Fibroblast of mammary gland (primary cell): ENCODE measurements around the gene MUC13.

Source experiments
- DNase-seq: peaks from one replicate; pipeline ENCODE4 v3.0.0-alpha.2; 2010; ENCODE audit warnings: low read depth
- H3K4me3 ChIP-seq: 2 replicates; pipeline ENCODE4 v1.5.1; 2011; ENCODE audit warnings: low read depth, mild to moderate bottlenecking, low read length, moderate library complexity; ENCODE audit not compliant: control insufficient read depth
- TF ChIP-seq, protein P1 (sequence below): conservative IDR thresholded peaks from 2 replicates; pipeline ENCODE4 v1.5.1; 2011; ENCODE audit warnings: low read depth, low read length, inconsistent platforms; ENCODE audit not compliant: control insufficient read depth, insufficient read depth

Gene MUC13

DNA sequence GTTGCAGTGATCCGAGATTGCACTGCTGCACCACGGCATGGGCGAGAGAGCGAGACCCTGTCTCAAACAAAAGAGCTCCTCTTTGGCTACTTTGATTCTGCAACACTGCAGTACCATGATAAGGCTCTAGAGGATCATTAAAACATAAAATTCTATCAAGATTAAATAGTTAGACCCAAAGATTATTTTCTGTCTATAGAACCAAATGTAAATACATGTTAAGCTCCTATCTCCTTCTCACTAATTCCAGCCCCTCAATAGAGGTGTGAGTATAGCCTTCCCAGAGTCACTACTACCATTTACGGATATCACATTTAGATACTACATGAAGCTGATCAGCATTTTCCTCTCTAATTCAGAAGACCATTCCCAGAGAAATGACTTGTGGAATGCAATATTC lies 4.3 kb upstream of the MUC13 start:
- H3K4me3 ChIP-seq = no peak overlapping the region
- TF ChIP-seq, protein P1, sequence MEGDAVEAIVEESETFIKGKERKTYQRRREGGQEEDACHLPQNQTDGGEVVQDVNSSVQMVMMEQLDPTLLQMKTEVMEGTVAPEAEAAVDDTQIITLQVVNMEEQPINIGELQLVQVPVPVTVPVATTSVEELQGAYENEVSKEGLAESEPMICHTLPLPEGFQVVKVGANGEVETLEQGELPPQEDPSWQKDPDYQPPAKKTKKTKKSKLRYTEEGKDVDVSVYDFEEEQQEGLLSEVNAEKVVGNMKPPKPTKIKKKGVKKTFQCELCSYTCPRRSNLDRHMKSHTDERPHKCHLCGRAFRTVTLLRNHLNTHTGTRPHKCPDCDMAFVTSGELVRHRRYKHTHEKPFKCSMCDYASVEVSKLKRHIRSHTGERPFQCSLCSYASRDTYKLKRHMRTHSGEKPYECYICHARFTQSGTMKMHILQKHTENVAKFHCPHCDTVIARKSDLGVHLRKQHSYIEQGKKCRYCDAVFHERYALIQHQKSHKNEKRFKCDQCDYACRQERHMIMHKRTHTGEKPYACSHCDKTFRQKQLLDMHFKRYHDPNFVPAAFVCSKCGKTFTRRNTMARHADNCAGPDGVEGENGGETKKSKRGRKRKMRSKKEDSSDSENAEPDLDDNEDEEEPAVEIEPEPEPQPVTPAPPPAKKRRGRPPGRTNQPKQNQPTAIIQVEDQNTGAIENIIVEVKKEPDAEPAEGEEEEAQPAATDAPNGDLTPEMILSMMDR = no peak
- no peak for DNase-seq

DNA sequence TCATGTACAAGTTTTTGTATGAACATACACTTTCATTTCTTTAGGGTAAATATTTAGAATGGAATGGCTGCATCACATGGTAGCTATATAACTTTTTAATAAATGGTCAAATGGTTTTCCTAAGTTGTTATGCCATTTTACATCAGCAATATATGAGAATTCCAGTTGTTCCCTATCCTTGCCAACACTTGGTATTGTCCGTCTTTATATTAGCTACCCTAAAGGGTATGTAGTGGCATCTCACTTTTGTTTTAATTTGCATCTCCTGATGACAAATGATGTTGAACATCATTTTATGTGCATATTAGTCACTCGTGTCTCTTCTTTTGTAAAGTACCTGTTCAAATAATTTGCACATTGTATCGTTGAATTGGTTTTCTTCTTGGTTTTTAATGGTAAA lies 2.5 kb upstream of the MUC13 start:
- DNase-seq = no peak
- no peak overlapping the region for H3K4me3 ChIP-seq
- TF ChIP-seq, protein P1 = no peak

DNA sequence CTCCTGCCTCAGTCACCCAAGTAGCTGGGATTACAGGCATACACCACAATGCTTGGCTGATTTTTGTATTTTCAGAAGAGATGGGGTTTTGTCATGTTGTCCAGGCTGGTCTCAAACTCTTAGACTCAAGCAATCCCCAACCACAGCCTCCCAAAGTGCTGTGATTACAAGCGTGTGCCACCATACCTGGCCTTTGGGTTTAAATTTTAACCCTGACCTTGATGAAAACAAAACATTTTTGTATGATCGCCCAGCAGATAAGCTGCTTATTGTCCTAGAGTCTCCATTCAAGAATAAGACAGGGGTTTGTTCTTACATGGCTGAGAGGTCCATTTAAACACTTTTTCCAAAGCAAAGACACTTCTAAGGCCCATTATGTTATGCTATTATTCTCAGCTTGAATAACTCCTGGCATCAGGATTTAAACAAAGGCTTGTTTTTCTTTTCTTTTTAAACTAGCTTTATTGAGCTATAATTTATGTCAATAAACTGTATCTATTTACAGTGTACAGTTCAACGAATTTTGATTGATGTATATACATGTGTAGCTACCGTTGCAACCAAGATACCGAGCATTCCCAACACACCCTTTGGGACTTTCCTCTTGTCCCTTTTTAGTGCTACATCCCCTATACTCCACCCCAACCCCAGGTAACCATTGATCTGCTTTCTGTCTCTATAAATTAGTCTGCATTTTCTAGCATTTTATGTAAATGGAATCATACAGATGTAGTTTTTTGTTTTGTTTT lies 1.4 kb upstream of the MUC13 start:
- no peak overlapping the region for H3K4me3 ChIP-seq
- TF ChIP-seq, protein P1 = no peak
- no peak for DNase-seq

DNA sequence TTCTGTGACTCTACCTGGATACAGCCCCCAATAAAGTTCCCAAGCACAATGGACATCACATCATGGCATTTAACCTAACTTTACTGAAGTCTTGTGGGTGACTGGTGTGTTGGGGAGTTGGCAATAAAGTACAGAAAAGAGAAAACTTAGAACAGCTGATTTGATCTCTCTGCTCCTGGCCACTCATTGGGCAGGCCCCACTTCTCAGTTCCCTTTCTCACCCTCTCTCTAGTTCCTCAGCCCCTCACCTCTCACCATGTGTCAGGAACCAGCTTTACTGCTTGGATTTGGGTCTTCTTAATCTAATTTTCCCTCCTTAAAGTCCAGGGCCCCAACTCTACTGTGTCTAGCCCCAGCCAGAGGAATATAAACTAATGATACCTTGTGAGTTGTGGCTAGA lies 713 bp upstream of the MUC13 start:
- DNase-seq = no peak
- H3K4me3 ChIP-seq = no peak overlapping the region
- TF ChIP-seq, protein P1 = no peak

DNA sequence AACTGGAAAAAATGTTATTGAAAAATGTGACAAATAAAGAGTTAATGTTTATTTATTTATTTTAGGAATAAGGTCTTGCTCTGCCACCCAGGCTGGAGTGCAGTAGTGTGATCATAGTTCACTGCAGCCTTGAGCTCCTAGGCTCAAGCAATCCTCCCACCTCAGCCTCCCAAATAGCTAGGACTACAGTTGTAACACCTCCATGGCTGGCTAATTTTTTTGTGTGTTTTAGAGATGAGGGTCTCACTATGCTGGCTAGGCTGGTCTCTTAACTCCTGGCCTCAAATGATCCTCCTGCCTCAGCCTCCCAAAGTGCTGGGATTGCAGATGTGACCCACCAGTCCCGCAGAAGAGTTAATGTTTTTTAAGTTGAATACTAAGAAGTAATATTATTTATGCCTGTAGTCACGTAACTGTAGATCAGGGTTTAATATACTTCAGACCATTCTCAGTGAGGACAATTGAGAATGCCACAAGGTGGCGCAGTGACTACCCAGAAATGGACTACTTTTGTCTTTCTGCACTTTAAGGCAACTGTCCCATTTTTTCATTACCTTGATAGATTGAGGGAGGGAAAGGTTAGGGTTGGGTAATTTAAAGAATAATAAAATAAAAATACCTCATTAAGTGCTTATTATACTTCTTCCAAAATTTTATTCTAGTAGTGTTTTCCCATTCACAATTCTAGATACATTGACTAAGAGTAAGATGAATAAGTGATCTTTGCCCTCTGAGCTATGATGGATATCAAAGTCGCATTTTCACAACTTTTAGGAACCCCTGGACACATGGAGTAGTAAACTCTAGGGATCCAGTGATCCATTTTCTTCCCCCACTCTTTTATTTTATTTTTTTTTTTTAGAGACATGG lies 6.0 kb downstream of the MUC13 start:
- H3K4me3 ChIP-seq = no peak overlapping the region
- TF ChIP-seq, protein P1 = peak; percentile 88
- peak; percentile 76 for DNase-seq

DNA sequence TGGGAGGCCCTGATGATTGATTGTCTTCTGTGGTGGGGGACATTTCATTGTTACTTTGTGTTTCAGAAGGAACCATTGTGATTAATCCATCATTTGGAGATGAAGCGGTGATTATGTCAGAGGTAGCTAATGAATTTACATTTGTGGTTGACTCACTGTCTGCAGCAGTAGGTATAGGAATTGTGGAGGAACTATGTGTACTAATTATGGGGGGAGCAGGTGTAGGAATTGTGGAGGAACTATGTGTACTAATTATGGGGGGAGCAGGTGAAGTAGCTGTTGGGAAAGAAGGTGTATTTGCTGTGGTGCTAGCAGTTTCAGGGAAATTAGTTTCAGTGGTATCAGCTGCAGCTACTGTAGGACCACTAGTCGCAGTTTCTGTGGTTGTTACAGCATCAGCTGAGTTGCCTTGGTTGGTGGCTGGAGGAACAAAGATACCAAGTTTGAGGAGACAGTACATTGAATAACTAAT lies 6.9 kb downstream of the MUC13 start:
- DNase-seq = no peak
- H3K4me3 ChIP-seq = no peak overlapping the region
- TF ChIP-seq, protein P1 = no peak
